ENCODE measurements around the gene CTDSPL.
A peak's percentile ranks its signal among the peaks of the same experiment; 100 is the strongest.
"Not testable (repeated sequence)": the region's sequence is repeated elsewhere in the genome, so short reads cannot be mapped to it uniquely, and the experiment has no call there.

CTDSPL gene

DNA sequence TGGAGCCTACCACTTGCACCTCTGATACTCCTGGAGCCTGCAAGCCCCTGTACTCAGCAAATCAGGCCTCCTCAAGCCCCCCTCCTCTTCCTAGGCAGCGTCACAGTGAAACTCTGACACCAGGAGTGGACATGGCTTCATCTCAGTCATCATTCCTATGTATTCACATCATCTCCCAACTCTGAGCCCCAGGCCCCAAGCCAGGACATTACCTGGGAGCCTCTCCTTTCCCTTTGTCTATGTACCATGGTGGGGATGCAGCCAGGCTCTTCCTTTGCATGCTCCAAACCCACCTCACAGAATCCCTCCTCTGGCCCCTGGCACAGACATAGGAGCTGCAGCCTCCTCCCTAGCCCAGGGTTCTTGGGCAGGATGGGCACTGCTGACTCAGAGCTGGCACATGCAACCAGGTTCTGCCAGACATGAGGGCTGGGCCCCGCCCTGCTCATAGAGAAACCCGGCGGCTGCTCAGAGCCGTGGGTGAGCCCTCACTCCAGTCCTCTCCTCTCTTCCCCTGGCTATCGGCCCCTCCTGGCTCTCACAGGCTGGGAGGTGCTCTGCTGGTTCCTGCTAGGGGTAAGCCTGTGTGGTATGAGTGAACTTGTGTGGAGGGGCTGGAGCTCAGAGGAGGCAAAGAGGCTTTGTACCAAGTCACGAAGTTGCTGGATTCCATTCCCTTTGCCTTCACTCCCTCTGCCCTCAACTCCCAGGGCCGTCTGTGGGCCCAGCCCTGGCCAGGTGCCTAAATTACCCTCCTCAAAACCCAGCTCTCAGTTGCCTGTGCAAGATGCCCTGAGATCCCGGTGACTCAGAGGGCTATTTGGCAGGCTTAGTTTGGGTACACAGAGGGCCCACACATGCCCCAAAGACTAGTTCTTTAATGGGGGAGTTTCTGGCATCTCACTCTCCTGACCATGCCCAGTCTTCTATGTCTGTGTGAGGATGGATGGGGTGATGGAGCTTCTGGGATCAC, 169.6 kb downstream of the CTDSPL start:
- no peak overlapping the region for H3K4me3 ChIP-seq (ENCODE audit: insufficient read depth, low read depth, low read length, poor library complexity, severe bottlenecking)
- no peaks in the 10 kb centered on the region for H3K27me3 ChIP-seq (replicated peaks; ENCODE audit: control insufficient read depth, insufficient read depth, low read length, poor library complexity, severe bottlenecking)
- H3K4me1 ChIP-seq (ENCODE audit: control insufficient read depth, insufficient read depth, low read length, poor library complexity, severe bottlenecking): peaks cover 25% of the 10 kb centered on the region
- H3K27ac ChIP-seq (ENCODE audit: insufficient read depth, low read length, poor library complexity, severe bottlenecking): peak overlapping the region; percentile 30
- H3K9me3 ChIP-seq (ENCODE audit: control insufficient read depth, low read length): no peaks in the 10 kb centered on the region
- DNase-seq: peak; percentile 26 to 39 (median 34)
- H3K36me3 ChIP-seq (ENCODE audit: control insufficient read depth, insufficient read depth, low read length): no peaks in the 10 kb centered on the region

DNA sequence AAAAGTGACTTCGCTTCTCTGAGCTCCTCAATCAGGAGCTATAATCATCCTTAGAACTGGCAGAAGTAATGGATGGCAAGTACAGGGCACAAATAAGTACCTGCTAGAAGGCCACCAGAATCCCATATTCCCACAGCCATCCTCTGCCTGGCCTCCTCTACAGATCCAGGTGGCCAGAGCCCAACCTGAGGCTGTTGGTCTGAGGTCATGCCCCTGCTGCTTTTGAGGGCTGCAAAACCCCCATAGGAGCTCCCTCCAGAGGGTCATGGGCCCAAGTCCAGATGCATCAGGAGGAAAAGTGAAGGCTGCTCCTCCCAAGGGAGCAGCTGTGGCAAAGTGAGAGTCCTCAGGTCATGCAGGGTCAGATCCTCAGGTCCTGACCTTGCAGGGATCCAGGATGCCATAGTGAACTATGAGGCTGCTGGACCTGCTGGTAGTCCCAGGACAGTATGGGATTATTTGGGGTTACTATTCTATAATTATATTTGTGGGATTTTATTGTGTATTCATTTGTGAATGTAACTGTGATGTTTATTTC, 170.7 kb downstream of the CTDSPL start:
- Histone ChIP-seq H3K4me3 (ENCODE audit: insufficient read depth, low read depth, low read length, poor library complexity, severe bottlenecking) (no peak overlapping the region), H3K4me1 (ENCODE audit: control insufficient read depth, insufficient read depth, low read length, poor library complexity, severe bottlenecking) (peaks cover 28% of the 10 kb centered on the region), H3K36me3 (ENCODE audit: control insufficient read depth, insufficient read depth, low read length) (no peaks in the 10 kb centered on the region), H3K27ac (ENCODE audit: insufficient read depth, low read length, poor library complexity, severe bottlenecking) (no peak overlapping the region), H3K27me3 (replicated peaks; ENCODE audit: control insufficient read depth, insufficient read depth, low read length, poor library complexity, severe bottlenecking) (no peaks in the 10 kb centered on the region), H3K9me3 (ENCODE audit: control insufficient read depth, low read length) (no peaks in the 10 kb centered on the region)
- no peak for DNase-seq

DNA sequence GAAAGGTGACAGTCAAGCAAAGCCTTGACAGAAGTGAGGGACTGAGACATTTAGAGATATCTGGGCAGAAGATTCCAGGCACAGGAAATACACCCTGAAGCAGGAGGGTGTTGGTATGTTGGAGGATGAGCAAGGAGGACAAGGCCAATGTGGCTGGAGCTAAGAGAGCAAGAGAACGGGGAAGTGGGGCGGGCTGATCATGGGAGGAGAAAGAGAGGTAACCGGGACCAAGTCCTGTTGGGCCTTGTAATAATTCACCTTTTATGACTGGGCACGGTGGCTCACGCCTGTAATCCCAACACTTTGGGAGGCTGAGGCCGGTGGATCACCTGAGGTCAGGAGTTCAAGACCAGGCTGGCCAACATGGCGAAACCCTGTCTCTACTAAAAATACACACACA, 171.9 kb downstream of the CTDSPL start:
- H3K9me3 ChIP-seq (ENCODE audit: control insufficient read depth, low read length); H3K4me3 ChIP-seq (ENCODE audit: insufficient read depth, low read depth, low read length, poor library complexity, severe bottlenecking); H3K36me3 ChIP-seq (ENCODE audit: control insufficient read depth, insufficient read depth, low read length); H3K27me3 ChIP-seq (replicated peaks; ENCODE audit: control insufficient read depth, insufficient read depth, low read length, poor library complexity, severe bottlenecking); H3K27ac ChIP-seq (ENCODE audit: insufficient read depth, low read length, poor library complexity, severe bottlenecking); DNase-seq: not testable (repeated sequence)
- H3K4me1 ChIP-seq (ENCODE audit: control insufficient read depth, insufficient read depth, low read length, poor library complexity, severe bottlenecking): peaks cover 38% of the 10 kb centered on the region

All from effector memory CD4-positive, alpha-beta T cell (primary cell).